DMS153 (cell line): ENCODE results near the gene BPGM.

ENCODE experiments used
- DNase-seq: peaks from one replicate; lab custom pipeline; 2025; lab: John Stamatoyannopoulos, UW

BPGM gene

DNA sequence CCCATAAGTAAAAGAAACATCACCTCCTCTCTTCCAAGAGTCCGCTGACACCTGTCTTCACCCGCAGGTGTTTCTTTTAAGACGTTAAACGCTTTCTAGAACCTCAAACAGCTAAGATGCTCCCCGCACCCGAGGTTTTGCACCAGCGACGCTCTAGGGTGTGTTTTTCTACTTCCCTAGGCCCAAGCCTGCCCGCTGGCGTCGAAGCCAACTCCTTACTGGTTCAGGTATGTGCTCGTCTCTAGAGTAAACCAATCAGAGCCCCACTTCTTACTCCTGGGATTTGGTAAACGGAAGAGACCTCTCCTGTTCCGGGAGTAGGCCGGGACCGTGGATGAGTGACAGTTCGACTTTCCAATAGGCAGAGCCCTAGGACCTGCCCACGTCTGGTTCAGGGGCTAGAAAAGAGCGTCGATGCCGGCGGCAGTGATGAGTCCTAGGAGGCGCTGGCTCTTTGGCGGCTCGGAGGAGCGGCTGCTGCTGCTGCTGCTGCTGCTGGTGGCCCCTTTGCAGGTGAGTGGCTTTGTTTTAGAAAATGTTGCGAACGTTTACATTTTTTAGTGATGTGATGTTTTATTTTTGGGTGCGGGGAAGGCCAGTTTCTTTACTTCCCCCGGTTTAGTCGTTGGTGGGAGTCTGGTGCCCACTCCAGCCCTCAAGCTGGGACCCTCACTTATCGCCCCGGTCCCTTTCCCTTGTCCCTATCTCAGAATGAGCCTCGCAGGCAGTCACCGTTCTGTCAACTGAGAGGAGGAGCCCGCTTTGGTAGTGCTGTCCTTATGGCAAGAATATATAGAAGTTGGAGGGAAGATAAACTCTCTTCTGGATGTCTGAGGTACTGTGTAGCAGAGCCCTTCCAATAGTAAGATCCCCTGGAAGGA is at the start of gene BPGM:
Gene BPGM, plus strand, starts transcription at position 429 of the 881 bp plus-strand sequence. CDS start 14,655 bp downstream, outside the sequence.
- DNase-seq = peak; percentile 99

DNA sequence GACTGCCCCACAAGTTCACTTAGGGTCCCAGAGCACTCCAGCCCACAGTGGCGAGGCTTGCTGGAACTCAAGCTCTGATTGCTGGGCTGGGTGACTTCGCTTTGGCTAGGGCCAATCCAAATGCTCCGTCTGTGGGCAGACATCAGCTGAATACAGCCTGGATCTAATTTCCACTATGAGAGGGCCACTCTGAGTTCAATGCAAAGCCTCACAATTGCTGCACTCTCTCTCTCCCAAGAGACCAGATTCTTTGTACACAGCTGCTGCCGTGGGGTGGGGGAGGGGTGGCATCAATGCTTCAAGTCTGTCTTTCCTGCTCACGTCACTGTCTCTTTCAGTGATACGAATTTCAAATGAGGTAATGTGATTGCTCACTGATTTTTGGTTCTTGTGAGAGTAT is 47.3 kb upstream of the BPGM start:
- peak; percentile 28 for DNase-seq

DNA sequence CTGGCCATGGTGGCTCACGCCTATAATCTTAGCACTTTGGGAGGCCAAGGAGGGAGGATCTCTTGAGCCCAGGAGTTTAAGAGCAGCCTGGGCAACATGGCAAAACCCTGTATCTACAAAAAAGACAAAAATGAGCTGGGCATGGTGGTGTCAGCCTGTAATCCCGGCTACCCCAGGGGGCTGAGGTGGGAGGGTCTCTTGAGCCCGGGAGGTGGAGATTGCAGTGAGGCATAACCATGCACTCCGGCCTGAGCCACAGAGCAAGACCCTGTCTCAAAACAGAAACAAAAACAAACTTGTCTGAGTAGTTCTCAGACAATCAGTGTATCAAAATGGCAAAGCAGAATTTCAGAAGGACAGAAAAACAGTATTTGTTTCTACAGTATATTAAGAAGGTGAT is 45.2 kb upstream of the BPGM start:
- no peak for DNase-seq

DNA sequence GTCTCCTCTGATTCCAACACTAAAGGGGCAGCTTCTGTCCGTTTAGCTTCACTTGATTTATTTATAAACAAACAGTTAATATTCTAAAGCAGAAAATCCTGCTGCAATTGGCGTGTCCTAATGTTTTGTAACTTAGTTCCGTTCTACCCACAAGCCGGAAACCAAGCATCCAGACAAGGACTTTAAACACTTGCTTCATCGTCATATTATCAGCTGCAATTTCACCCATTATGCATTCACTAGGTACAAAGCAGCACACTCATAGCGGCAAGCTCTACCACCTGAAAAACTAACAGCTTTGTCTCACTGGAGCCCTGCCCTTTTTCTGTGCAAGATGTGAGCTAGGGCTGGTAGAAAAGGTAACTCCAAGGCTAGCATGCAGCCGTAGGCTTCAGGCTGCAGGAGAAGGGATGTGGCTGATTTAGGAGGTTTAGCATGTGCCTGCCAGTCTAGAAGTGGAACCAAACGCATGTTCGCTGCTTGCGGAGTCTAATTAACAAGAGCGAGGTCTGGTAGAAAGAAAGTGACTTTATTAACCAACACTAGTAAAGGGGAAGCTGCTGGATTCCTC is 43.7 kb upstream of the BPGM start:
- DNase-seq = peak; percentile 26

- no peak for DNase-seq
Observed at GRCh38 chr7:134605978-134606923, 40.4 kb upstream of the BPGM start.

- DNase-seq = no peak
Observed at GRCh38 chr7:134611611-134612151, 35.0 kb upstream of the BPGM start.

DNA sequence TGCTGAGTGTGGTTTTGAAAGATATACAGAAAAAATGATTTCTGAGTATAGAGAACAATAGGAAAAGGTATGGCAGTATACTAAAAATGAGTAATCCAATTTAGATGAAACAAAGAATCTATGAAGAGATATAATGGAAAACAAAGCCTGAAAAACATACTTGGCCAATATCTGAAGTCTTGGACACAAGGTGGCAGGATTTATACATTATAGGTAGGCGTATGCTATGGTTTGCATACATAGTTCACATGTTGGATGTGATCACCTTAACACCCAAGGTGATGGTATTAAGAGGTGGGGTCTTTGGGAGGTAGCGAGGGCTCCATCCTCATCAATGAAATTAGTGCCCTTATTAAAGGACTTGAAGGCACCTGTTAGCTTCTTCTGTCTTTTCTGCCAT is 34.5 kb upstream of the BPGM start:
- DNase-seq = no peak

GRCh38 chr7:134613623-134614347 is 32.9 kb upstream of the BPGM start:
- no peak for DNase-seq

DNA sequence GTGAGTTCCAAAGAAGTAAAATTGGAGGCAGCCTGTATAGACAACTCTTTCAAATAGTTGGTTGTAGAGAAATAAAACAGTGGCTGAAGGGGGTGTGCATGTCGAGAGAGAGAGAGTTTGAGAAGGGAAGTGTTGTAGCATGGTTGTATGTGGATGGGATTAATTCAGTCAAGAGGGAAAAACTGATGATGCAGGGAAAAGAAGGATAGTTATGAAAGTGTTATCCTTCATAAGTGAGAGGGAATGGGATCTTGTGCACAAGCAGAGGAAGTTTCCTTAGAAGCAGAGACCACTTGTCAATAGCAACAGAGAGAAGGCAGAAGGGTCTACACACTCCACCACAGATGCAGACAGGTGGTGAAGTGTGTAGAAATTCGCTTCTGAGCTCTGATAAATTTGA is 30.0 kb upstream of the BPGM start:
- DNase-seq = no peak

GRCh38 chr7:134618756-134619530 is 27.7 kb upstream of the BPGM start:
- DNase-seq = no peak

DNA sequence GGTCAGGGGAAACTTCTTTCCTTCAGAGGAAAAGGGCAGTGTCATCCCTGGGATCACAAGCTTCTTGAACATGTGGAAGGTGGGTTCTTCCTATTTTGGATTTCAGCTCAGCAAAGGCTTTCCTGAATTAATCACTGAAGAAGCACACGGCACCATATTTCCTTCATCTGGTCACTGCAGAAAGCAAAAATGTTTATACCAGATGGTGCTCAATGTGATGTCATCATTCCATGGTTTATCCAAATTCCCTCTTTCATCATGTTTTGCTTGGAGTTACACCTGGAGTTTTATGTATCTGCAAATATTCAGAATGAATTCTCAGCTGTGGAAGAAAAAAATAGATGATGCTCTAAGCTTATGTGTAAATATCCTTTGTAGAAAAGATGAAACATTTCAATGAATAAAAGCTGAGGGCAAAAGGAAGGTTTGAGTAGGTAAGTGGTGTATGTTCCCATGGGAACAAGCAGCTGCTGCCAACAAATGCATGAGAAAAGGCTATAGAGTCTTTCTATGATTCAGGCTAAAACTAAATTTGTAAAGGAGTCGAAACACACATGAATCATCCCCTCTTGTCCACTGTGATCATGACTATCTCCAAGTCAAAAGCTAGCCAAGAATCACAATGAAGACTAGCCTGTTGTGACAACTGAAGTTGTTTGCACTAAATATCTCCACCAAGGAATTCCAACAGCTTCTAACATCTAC is 26.9 kb upstream of the BPGM start:
- DNase-seq = peak; percentile 64

GRCh38 chr7:134622303-134622995 is 24.2 kb upstream of the BPGM start:
- no peak for DNase-seq

DNA sequence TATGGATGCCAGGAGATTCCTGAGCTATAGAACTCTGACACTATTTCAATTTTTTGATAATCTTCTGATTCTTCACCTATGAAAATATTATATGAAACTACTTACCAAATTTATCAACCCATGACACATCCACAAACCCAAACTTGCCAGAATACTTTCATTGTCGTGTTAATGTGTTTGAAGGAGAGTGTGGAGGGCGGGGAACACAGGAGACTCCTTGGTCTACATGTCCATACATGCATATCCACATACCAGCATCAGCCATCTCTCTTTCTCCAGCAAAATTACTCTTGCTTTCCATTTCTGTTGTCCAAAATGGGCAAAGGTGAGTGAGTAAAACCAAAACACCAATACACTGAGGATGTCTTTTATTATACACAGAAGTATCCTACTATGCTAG is 23.5 kb upstream of the BPGM start:
- no peak for DNase-seq

- no peak for DNase-seq
Observed at GRCh38 chr7:134625550-134625949, 21.1 kb upstream of the BPGM start.

DNA sequence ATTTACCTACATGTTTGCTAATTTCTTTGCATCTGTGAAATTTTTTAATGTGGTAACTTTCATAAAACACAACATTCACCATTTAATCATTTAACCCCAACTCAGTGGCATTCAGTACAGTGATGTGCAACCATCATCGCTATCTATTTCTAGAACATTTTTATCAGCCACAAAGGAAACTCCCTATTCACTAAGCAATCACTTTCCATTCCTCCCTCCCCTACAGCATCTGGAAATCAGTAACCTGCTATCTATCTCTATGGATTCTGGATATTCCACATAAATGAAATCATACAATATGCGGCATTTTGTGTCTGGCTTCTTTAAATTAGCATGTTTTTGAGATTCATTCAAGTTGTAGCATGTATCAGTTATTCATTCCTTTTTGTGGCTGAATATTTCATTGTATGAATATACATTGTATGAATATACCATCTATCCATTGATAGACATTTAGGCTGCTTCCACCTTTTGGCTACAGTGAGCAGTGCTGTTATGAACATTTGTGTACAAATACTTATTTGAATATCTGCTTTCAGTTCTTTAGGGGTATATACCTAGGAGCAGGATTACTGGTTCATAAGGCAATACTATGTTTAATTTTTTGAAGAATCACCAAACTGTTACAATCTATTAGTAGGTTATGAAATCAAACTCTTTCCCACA is 19.4 kb upstream of the BPGM start:
- DNase-seq = no peak

GRCh38 chr7:134627775-134628153 is 18.9 kb upstream of the BPGM start:
- no peak for DNase-seq

GRCh38 chr7:134629445-134629844 is 17.2 kb upstream of the BPGM start:
- no peak for DNase-seq

GRCh38 chr7:134630237-134630636 is 16.4 kb upstream of the BPGM start:
- DNase-seq = no peak

GRCh38 chr7:134630893-134631292 is 15.8 kb upstream of the BPGM start:
- DNase-seq = no peak
